ENCODE results near the gene CARD10. TPM values are rescaled to one million over a fixed set of nuclear protein-coding genes. Genes with fewer than 3 reads are reported as not detected.
"Not testable (repeated sequence)": the region's sequence is repeated elsewhere in the genome, so short reads cannot be mapped to it uniquely, and the experiment has no call there.

The CARD10 gene
- total RNA-seq, 1 donor from 2014 or later, result 9.9 TPM

DNA sequence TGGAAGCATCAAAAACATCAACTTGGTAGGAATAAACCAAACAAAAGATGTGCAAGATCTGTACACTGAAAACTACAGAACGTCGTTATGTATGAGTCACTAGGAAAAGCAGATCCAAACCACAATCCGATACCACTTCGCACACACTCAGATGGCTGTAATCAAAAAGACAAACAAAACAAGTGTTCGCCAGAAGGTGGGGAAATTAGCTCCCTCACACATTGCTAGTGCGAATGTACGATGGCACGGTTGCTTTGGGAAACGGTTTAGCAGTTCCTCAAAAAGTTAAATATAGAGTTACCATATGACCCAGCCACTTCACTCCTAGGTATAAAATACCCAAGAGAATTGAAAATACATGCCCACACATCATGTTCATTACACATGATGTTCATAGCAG is 14.8 kb upstream of the CARD10 start:
- peaks cover 13% of the 10 kb centered on the region for H3K4me1 Mint-ChIP-seq (ENCODE audit: unreplicated experiment)
- no peak for DNase-seq (ENCODE audit: extremely low spot score, unreplicated experiment)
- H3K27me3 Mint-ChIP-seq, result peaks cover 7% of the 10 kb centered on the region
- H3K9me3 Mint-ChIP-seq, result no peaks in the 10 kb centered on the region
- H3K27ac Mint-ChIP-seq, result no peak overlapping the region
- no peaks in the 10 kb centered on the region for H3K36me3 Mint-ChIP-seq
- TF ChIP-seq, protein P1, sequence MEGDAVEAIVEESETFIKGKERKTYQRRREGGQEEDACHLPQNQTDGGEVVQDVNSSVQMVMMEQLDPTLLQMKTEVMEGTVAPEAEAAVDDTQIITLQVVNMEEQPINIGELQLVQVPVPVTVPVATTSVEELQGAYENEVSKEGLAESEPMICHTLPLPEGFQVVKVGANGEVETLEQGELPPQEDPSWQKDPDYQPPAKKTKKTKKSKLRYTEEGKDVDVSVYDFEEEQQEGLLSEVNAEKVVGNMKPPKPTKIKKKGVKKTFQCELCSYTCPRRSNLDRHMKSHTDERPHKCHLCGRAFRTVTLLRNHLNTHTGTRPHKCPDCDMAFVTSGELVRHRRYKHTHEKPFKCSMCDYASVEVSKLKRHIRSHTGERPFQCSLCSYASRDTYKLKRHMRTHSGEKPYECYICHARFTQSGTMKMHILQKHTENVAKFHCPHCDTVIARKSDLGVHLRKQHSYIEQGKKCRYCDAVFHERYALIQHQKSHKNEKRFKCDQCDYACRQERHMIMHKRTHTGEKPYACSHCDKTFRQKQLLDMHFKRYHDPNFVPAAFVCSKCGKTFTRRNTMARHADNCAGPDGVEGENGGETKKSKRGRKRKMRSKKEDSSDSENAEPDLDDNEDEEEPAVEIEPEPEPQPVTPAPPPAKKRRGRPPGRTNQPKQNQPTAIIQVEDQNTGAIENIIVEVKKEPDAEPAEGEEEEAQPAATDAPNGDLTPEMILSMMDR (conservative IDR thresholded peaks at IDR 0.05), result no peak
- H3K4me3 Mint-ChIP-seq, result no peak overlapping the region

DNA sequence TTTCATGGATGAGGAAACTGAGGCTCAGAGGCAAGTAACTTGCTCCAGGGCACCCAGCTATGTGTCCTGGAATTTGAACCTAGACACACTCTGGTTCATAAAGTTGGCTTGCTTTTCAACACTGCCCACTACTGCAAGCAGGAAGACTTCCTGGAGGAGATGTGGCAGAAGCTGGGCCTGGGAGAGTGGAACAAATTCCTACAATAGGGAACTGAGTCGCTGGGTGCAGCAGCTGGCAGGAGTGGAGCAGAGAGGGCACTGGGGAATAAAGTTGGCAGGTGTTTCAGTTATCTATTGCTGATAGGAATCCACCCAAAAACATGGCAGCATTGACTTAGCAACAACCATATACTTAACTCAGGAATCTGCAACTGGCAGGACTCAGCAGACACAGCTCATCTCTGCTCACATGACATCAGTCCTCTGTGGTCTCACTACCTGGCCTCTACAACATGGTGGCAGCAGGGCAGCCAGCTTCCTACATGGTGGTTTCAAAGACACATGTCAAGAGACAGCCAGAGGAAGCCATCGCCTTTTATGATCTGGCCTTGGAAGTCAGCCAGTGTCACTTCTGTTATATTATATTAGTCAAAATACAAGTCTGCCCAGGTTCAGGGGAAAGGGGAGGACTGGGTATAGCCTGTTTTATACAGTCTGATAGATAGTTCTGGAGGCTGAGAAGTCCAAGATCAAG is 10.6 kb upstream of the CARD10 start:
- Mint-ChIP-seq H3K4me3 (no peak overlapping the region), H3K4me1 (ENCODE audit: unreplicated experiment) (peaks cover 7% of the 10 kb centered on the region), H3K9me3 (no peaks in the 10 kb centered on the region), H3K27me3 (peaks cover 4% of the 10 kb centered on the region), H3K27ac (no peak overlapping the region), H3K36me3 (no peaks in the 10 kb centered on the region)
- no peak for DNase-seq (ENCODE audit: extremely low spot score, unreplicated experiment)
- TF ChIP-seq, protein P1 (conservative IDR thresholded peaks at IDR 0.05), result no peak

DNA sequence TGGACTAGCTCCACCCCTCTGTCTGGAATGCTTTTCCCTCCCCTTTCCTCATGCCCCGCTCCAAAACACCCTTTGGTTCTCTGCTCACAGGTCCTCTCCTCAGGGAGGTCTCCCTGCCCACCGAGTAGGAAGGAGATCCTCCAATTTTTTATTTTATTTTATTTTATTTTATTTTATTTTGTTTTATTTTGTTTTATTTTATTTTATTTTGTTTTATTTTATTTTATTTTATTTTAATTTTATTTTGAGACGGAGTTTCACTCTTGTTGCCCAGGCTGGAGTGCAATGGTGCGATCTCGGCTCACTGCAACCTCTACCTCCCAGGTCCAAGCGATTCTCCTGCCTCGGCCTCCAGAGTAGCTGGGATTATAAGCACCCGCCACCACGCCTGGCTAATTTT is 8.7 kb upstream of the CARD10 start:
- H3K27ac Mint-ChIP-seq; H3K9me3 Mint-ChIP-seq; H3K27me3 Mint-ChIP-seq; H3K4me1 Mint-ChIP-seq (ENCODE audit: unreplicated experiment); H3K36me3 Mint-ChIP-seq; DNase-seq (ENCODE audit: extremely low spot score, unreplicated experiment); H3K4me3 Mint-ChIP-seq: not testable (repeated sequence)

DNA sequence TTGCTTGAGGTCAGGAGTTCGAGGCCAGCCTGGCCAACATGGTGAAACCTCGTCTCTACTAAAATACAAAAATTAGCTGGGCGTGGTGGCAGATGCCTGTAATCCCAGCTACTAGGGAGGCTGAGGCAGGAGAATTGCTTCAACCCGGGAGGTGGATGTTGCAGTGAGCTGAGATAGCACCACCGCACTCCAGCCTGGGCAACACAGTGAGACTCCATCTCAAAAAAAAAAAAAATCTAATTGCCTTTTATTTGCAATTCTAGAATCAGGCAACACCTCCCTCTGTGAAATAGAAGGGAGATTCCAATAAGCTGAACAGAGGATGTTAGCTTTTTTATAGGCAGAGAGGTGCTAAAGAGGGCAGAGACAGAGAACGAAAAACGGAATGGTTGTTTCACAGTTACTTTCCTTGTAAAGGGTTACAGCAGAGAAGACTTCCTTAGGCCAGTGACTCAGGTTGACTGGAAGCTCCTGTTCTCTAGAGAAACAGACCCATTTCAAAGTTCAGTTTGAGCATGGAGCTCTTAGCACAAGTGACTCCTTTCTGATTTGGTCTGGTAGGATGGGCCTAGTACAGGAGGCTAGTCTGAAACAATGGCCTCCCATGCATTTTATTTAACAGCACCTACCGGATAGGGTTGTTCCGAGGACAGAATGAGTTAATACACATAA is 8.0 kb upstream of the CARD10 start:
- H3K27ac Mint-ChIP-seq; H3K4me3 Mint-ChIP-seq; H3K36me3 Mint-ChIP-seq; H3K9me3 Mint-ChIP-seq; H3K4me1 Mint-ChIP-seq (ENCODE audit: unreplicated experiment); DNase-seq (ENCODE audit: extremely low spot score, unreplicated experiment): not testable (repeated sequence)
- peaks cover 10% of the 10 kb centered on the region for H3K27me3 Mint-ChIP-seq

DNA sequence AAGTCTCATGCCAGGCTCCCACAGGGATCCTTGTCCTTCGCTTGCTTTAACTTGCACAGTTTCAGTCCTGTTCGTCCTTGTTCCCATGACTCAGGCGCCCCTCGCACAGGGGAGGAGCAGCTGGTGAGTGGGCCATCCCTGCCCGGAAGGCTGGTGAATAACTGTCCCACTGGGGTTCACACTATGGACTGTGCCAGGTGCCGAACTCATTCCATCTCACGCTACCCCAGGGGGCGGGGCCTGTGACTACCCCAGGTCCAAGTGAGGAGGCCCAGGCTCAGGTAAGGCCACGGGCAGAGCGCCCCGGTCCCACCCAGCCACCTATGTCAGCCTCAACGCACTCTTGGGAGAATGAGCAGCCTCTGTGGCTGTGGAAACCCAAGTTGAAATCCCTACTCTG is 7.2 kb upstream of the CARD10 start:
- no peaks in the 10 kb centered on the region for H3K9me3 Mint-ChIP-seq
- TF ChIP-seq, protein P1 (conservative IDR thresholded peaks at IDR 0.05), result no peak
- H3K36me3 Mint-ChIP-seq, result no peaks in the 10 kb centered on the region
- peaks cover 18% of the 10 kb centered on the region for H3K27me3 Mint-ChIP-seq
- H3K4me1 Mint-ChIP-seq (ENCODE audit: unreplicated experiment), result no peaks in the 10 kb centered on the region
- no peak overlapping the region for H3K27ac Mint-ChIP-seq
- DNase-seq (ENCODE audit: extremely low spot score, unreplicated experiment), result no peak
- H3K4me3 Mint-ChIP-seq, result no peak overlapping the region

DNA sequence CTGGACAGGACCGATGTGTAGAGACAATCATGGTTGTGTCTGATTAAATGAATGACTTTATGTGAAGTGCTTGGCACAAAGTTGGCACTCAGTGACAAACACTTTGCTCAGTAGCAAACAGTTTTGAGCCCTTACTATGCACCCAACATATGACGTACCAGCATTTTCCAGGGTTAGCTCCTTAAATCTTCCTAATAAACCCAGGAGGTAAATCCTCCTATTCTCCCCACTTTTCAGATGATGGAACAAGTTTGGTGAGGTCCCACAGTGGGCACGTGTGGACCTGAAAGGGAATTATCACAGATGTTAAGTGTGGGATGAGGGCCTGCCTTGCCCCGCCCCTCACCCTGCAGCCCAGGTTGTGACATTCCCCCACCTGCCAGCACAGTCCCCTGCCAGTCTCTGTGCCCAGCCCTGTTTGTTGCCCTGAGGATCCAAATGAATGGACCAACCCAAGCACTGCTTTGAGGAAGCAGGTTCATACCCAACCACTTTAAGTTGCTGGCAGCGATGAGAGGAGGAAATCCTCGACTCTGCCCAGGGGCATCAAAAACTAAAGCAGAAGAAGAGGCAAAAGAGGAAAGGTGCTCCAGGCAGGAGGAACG is 6.6 kb upstream of the CARD10 start:
- Mint-ChIP-seq H3K4me3 (no peak overlapping the region), H3K4me1 (ENCODE audit: unreplicated experiment) (no peaks in the 10 kb centered on the region), H3K27me3 (peaks cover 22% of the 10 kb centered on the region), H3K36me3 (no peaks in the 10 kb centered on the region), H3K27ac (no peak overlapping the region), H3K9me3 (no peaks in the 10 kb centered on the region)
- TF ChIP-seq, protein P1 (conservative IDR thresholded peaks at IDR 0.05), result no peak
- no peak for DNase-seq (ENCODE audit: extremely low spot score, unreplicated experiment)

All from type B pancreatic cell (in vitro differentiated cells).